SJSA1 (cell line): Measurements from ENCODE around the gene SLC26A2. TPM values are rescaled to one million over a fixed set of nuclear protein-coding genes. Genes with fewer than 3 reads are reported as not detected.

Experiments
- DNase-seq, 2 experiments: peaks; one replicate each; pipeline ENCODE4 v3.0.0-alpha.2; 2015 to 2020; ENCODE audit warnings: low spot score in 2 of 2, low read depth in 1 of 2
- H3K27ac ChIP-seq: fragments of 250-450 bp; sonication (Bioruptor Pico); 2 replicates; pipeline ENCODE4 v1.5.1; 2020; ENCODE audit warnings: mild to moderate bottlenecking, moderate library complexity
- H3K27me3 ChIP-seq: fragments of 250-450 bp; sonication (Bioruptor Pico); replicated peaks from 2 replicates; pipeline ENCODE4 v1.5.1; 2020; ENCODE audit warnings: mild to moderate bottlenecking, moderate library complexity
- H3K36me3 ChIP-seq: fragments of 250-450 bp; sonication (Bioruptor Pico); 2 replicates; pipeline ENCODE4 v1.5.1; 2020; ENCODE audit warnings: mild to moderate bottlenecking
- H3K4me1 ChIP-seq: fragments of 250-450 bp; sonication (Bioruptor Pico); replicated peaks from 2 replicates; pipeline ENCODE4 v1.6.1; 2021; ENCODE audit warnings: mild to moderate bottlenecking
- H3K4me3 ChIP-seq: fragments of 250-450 bp; sonication (Bioruptor Pico); 2 replicates; pipeline ENCODE4 v1.5.1; 2020; ENCODE audit warnings: mild to moderate bottlenecking
- H3K9me3 ChIP-seq: fragments of 250-450 bp; sonication (Bioruptor Pico); replicated peaks from 2 replicates; pipeline ENCODE4 v1.5.1; 2020; ENCODE audit warnings: mild to moderate bottlenecking
- total RNA-seq: library from RNA; depleted of rRNA; stranded (reverse); fragments of >200 nt; shearing (Covaris generic); gene quantifications from 2 replicates; pipeline ENCODE4 v1.2.3, GENCODE V29; 2014

SLC26A2 gene
- total RNA-seq, 1 experiment from 2014 or later: 39.0 TPM

DNA sequence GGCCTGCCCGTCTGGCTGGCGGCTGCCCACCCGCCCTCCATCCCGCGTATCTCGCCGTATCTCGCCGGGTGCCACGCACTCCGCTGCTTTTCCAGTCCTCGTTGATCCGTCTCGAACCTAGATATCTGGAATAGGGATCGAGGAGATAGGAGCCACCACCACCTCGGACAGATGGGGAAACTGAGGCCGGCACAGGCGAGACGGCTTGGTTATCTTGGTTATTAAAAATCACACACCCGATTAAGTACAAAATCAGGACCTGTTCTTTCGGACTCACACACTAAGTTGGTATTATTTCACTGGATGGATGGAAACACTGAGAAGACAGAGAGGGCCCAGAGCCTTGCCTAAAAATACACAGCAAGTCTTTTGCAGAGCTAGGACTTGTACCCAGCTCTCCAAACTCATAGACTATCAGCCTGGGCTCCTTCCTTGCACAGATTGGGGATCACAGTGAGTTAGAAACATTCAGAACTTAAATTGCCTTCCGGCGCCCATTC lies 678 bp downstream of the SLC26A2 start:
- Histone ChIP-seq H3K4me1 (peaks cover 26% of the 10 kb centered on the region), H3K9me3 (no peaks in the 10 kb centered on the region), H3K27me3 (no peaks in the 10 kb centered on the region), H3K4me3 (peak overlapping the region; percentile 66), H3K36me3 (peaks cover 10% of the 10 kb centered on the region; the same call in 1 of the 2 replicates), H3K27ac (peak overlapping the region; percentile 1; the same call in 1 of the 2 replicates)
- DNase-seq: no peak

DNA sequence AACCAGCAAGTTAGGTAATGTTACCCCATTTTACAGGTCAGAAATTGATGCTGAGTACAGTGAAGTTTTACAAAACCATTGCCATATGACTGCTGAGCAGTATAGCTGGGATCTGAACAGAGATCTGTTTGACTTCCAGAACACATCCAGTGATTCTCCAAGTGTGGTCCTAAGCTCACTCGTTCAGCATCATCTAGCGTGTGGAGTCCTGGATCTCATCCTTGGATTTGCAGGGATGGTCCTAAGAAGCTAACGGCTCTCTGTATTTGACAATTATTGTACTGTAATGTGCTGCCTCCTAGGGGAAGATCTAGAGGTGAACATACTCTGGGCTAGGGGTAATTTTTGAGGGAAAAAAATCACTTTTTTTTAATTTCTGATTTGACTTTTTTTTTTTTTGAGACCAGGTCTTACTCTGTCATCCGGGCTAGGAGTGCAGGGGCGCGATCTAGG lies 1.4 kb downstream of the SLC26A2 start:
- Histone ChIP-seq H3K36me3 (peaks cover 10% of the 10 kb centered on the region; the same call in 1 of the 2 replicates), H3K27me3 (no peaks in the 10 kb centered on the region), H3K4me3 (no peak overlapping the region), H3K4me1 (peaks cover 26% of the 10 kb centered on the region), H3K9me3 (no peaks in the 10 kb centered on the region), H3K27ac (no peak overlapping the region)
- DNase-seq: peak in 1 of 2 experiments; percentile 68

- peaks cover 26% of the 10 kb centered on the region for H3K4me1 ChIP-seq
- H3K27ac ChIP-seq: no peak overlapping the region
- peaks cover 10% of the 10 kb centered on the region; the same call in 1 of the 2 replicates for H3K36me3 ChIP-seq
- no peak overlapping the region for H3K4me3 ChIP-seq
- DNase-seq: no peak
- no peaks in the 10 kb centered on the region for H3K27me3 ChIP-seq
- no peaks in the 10 kb centered on the region for H3K9me3 ChIP-seq
Observed at GRCh38 chr5:149962601-149963300, 2.2 kb downstream of the SLC26A2 start.

GRCh38 chr5:149963729-149964128 lies 3.2 kb downstream of the SLC26A2 start:
- Histone ChIP-seq H3K4me1 (peaks cover 26% of the 10 kb centered on the region), H3K36me3 (peaks cover 10% of the 10 kb centered on the region; the same call in 1 of the 2 replicates), H3K27ac (no peak overlapping the region), H3K9me3 (no peaks in the 10 kb centered on the region), H3K27me3 (no peaks in the 10 kb centered on the region), H3K4me3 (no peak overlapping the region)
- DNase-seq: no peak

- H3K27ac ChIP-seq: no peak overlapping the region
- H3K36me3 ChIP-seq: peaks cover 4% of the 10 kb centered on the region; the same call in 1 of the 2 replicates
- no peaks in the 10 kb centered on the region for H3K27me3 ChIP-seq
- H3K9me3 ChIP-seq: no peaks in the 10 kb centered on the region
- H3K4me1 ChIP-seq: peaks cover under 1% of the 10 kb centered on the region
- DNase-seq: no peak
- no peak overlapping the region for H3K4me3 ChIP-seq
Observed at GRCh38 chr5:149966946-149967345, 6.4 kb downstream of the SLC26A2 start.

DNA sequence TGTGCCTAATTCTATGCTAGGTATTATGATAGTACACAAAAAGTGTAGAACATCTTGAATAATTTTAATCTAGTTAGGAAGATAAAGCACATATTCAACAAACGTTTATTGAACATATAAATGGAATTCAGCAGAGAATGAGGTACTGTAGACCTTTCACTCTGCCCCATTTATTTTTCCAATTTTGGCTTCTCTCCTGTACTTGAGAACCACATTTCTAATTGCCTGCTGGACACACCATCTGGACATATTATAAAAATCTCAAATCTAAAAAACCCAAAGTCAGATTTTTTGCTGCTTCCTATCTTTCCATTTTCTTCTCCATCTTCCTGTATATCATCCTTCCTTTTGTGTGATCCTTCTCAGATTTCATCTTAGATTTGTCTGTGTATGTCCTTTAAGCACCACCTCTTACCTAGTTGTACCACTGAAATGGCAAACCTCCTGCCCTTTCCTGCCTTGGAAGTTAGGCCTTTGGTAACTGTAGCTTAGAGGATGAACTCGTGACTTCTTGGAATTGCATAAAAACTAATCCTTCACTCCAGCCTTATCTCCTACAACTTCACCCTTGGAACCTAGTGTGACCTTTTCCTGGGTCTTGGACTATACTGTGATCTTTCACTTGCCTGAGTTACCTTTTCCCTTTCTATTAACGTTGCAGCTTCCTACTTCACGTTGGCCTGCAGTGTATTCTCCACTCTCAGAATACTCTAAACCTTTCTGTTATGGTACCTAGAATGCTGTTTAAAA lies 8.8 kb downstream of the SLC26A2 start:
- no peak for DNase-seq
- Histone ChIP-seq H3K4me3 (no peak overlapping the region), H3K4me1 (no peaks in the 10 kb centered on the region), H3K36me3 (no peaks in the 10 kb centered on the region; the same call in 1 of the 2 replicates), H3K27me3 (no peaks in the 10 kb centered on the region), H3K9me3 (no peaks in the 10 kb centered on the region), H3K27ac (no peak overlapping the region)

GRCh38 chr5:149975409-149975808 lies 14.9 kb downstream of the SLC26A2 start:
- Histone ChIP-seq H3K27me3 (no peaks in the 10 kb centered on the region), H3K9me3 (no peaks in the 10 kb centered on the region), H3K4me3 (no peak overlapping the region), H3K27ac (no peak overlapping the region), H3K4me1 (0 out of 2 replicates have a peak, but pooled peaks cover 4% of the 10 kb centered on the region), H3K36me3 (peaks cover 23% of the 10 kb centered on the region)
- no peak for DNase-seq

DNA sequence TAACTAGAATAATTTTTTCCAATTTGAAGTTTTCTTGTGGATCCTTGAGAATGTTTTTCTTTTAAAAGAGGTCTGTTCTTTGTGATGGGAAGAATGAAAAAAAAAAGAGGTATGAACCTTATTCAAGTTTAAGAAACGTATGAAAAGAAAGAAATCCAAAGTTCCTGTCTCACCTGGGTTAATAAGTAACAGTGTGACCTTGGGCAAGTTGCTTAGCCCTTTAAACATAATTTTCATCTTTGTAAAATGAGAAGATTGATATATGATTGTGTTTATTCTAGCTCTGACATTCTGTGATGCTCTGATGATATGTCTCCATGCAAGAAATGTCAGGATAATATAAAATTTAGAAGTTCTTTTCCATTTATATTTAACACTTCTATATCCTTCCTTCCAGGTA lies 19.3 kb downstream of the SLC26A2 start:
- no peak overlapping the region for H3K27ac ChIP-seq
- H3K27me3 ChIP-seq: no peaks in the 10 kb centered on the region
- no peak overlapping the region for H3K4me3 ChIP-seq
- H3K4me1 ChIP-seq: 0 out of 2 replicates have a peak, but pooled peaks cover 4% of the 10 kb centered on the region
- H3K9me3 ChIP-seq: no peaks in the 10 kb centered on the region
- peaks cover 35% of the 10 kb centered on the region for H3K36me3 ChIP-seq
- DNase-seq: no peak

DNA sequence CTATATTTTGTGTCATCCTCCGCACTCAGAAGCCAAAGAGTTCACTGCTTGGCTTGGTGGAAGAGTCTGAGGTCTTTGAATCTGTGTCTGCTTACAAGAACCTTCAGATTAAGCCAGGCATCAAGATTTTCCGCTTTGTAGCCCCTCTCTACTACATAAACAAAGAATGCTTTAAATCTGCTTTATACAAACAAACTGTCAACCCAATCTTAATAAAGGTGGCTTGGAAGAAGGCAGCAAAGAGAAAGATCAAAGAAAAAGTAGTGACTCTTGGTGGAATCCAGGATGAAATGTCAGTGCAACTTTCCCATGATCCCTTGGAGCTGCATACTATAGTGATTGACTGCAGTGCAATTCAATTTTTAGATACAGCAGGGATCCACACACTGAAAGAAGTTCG lies 20.6 kb downstream of the SLC26A2 start:
- Histone ChIP-seq H3K4me3 (no peak overlapping the region), H3K4me1 (0 out of 2 replicates have a peak, but pooled peaks cover 4% of the 10 kb centered on the region), H3K27me3 (no peaks in the 10 kb centered on the region), H3K27ac (no peak overlapping the region), H3K36me3 (peaks cover 33% of the 10 kb centered on the region), H3K9me3 (no peaks in the 10 kb centered on the region)
- DNase-seq: no peak

DNA sequence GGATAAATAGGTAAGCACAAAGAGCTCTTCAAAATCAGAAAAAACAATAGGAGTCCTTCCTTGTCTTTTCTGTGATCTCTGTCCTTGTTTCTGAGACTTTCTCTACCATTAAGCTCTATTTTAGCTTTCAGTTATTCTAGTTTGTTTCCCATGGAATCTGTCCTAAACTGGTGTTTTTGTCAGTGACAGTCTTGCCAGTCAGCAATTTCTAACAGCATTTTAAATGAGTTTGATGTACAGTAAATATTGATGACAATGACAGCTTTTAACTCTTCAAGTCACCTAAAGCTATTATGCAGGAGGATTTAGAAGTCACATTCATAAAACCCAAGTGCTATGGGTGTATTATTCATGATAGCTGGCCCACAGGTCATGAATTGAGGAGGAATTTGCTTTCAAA lies 21.9 kb downstream of the SLC26A2 start:
- Histone ChIP-seq H3K9me3 (no peaks in the 10 kb centered on the region), H3K27me3 (no peaks in the 10 kb centered on the region), H3K4me1 (no peaks in the 10 kb centered on the region), H3K4me3 (no peak overlapping the region), H3K36me3 (peaks cover 31% of the 10 kb centered on the region), H3K27ac (no peak overlapping the region)
- no peak for DNase-seq

DNA sequence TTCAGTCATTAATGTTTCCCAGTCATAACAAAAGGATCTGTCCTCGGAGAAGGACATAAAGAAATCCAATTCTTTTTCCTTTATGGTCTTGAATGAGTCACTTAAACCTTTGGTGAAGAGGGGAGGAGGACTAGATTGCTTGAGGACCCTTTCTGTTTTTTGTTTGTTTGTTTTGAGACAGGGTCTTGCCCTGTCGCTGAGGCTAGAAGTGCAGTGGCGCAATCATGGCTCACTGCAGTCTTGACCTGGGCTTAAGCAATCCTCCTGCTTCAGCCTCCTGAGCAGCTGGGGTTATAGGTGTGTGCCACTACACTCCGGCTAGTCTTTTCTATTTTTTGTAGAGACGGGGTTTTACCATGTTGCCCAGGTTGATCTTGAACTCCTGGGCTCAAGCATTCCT lies 27.6 kb downstream of the SLC26A2 start:
- Histone ChIP-seq H3K4me1 (peaks cover 6% of the 10 kb centered on the region), H3K27ac (no peak overlapping the region), H3K36me3 (no peaks in the 10 kb centered on the region), H3K4me3 (no peak overlapping the region), H3K9me3 (no peaks in the 10 kb centered on the region), H3K27me3 (no peaks in the 10 kb centered on the region)
- DNase-seq: no peak

GRCh38 chr5:149990518-149991376 lies 30.2 kb downstream of the SLC26A2 start:
- Histone ChIP-seq H3K4me1 (peaks cover 23% of the 10 kb centered on the region), H3K27me3 (no peaks in the 10 kb centered on the region), H3K9me3 (no peaks in the 10 kb centered on the region), H3K4me3 (no peak overlapping the region), H3K27ac (no peak overlapping the region), H3K36me3 (peaks cover 11% of the 10 kb centered on the region)
- DNase-seq: peak; percentile 63 to 77

- DNase-seq: no peak
- Histone ChIP-seq H3K36me3 (peaks cover 13% of the 10 kb centered on the region), H3K9me3 (no peaks in the 10 kb centered on the region), H3K4me3 (no peak overlapping the region), H3K4me1 (peaks cover 23% of the 10 kb centered on the region), H3K27me3 (no peaks in the 10 kb centered on the region), H3K27ac (no peak overlapping the region)
Observed at GRCh38 chr5:149993471-149993870, 32.9 kb downstream of the SLC26A2 start.
